KG1 (cell line): ENCODE data around the gene ZSCAN5C.
A peak's percentile ranks its signal among the peaks of the same experiment; 100 is the strongest.
"Not testable (repeated sequence)": the region's sequence is repeated elsewhere in the genome, so short reads cannot be mapped to it uniquely, and the experiment has no call there.

Source experiments
- DNase-seq: peaks from one replicate; lab custom pipeline; 2025; lab: John Stamatoyannopoulos, UW

The ZSCAN5C gene

DNA sequence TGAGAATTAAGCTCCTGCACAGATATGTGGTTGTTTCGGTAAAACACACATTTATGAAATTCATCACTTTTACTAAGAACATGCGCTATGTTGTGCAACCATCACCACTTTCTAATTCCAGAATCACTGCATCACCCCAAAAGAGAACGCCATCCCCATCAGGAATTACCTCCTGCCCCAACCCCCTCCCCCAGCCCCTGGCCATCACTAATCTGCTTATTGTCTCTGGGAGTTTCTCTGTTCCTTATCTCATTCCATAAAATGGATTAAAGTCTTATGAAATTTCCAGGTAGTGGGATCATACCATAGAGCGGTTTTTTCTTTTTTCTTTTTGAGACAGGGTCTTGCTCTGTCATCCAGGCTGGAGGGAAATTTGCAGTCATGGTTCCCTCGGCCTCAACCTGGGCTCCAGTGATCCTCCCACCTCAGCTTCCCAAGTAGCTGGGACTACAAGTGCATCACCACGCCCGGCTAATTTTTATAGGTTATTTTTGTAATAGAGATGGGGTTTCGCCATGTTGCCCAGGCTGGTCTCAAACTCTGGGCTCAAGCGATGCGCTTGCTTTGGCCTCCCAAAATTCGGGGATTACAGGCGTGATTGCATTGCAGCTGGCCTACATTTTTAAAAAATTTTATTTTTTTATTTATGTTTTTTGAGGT lies 8.0 kb upstream of the ZSCAN5C start:
- DNase-seq, result no peak

DNA sequence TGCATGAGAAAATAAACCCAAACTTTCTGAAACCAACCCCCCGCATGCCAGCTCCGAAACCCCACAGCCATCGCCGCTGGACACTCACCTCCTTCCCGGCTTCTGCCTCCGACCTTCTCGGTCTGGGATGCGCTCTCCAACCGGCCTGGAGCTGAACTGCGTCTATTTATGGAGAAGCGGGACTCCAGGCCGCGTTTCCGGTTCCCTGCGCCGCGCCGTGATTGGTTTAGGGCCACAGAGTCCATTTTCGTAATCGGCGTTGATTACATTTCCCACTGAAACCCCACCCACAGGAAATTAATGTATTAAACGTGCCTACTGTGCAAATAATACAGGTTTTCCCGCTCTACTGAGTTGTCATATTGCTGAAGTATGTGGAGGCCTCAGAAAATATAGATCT lies 4.4 kb upstream of the ZSCAN5C start, which contains the start of gene ZSCAN5B:
Gene ZSCAN5B (minus strand): TSS at position 138 of the 400 bp plus-strand sequence. CDS start 4,731 bp downstream, outside the sequence.
- not testable (repeated sequence) for DNase-seq

DNA sequence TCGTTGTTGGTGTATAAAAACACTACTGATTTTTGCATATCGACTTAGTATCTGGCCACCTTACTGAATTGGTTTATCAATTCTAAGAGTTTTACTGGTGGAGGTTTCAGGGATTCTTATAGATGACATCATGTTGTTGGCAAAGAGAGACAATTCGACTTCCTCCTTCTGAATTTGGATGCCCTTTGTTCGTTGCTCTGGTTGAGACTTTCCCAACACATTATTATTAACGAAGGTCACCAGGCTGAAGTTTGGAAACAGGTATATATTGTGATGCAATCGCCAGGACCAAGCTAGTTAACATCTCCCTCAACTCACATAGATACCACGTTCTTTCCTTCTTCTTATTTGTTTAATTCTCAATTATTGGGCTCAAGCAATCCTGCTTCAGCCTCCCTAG lies 2.4 kb upstream of the ZSCAN5C start:
- DNase-seq, result no peak

DNA sequence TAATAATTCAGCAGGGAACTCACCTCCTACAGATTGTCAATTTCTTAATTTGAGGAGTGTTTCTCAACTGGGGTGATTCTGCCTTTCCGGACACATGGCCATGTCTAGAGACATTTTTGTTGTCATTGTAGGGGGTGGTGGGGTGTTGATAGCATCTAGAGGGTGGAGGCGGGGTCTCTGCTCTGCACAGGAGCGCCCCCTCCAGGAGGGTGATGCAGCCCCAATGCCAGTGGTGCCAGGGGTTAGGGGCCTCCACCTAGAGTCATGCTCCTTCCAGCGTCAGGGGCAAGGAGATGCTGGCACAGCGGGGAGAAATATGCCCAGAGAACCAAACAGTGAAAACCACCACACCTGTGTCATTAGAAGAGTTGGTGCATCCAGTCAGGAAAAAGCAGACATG lies 5.5 kb downstream of the ZSCAN5C start:
- DNase-seq, result not testable (repeated sequence)

DNA sequence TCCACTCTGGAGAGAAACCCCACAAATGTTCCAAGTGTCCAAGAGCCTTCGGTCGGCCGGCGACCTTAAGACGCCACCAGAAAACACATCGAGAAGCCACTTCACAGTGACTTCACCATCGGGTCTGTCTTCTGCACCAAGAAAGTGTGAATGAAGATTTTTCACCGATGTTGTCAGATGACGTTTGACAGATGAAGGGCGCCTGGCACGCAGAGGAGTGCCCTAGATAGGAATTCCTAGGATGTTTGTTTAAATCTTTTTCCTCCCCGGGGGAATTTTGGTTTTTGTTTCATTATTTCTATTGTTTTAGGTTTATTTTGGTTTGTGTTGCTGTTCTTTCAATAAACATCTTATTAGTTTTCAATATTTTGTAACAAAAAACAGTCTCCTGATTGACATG lies 7.0 kb downstream of the ZSCAN5C start:
- no peak for DNase-seq

DNA sequence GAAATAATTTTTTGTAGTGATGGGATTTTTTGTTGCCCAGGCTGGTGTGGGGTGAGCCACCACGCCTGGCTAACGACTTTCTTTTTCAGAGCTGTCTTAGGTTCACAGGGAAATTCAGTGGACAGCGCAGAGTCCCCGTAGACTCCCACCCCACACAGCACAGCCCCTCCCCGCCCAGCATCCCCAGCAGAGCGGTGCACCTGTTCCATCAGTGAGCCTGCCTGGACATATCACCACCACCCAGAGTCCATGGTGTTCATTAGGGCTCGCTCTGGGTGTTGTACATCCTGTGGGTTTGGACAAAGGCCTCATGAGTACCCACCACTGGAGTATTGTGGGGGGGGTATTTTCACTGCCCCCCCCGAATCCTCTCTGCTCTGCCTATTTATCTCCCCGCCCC lies 8.0 kb downstream of the ZSCAN5C start:
- DNase-seq, result not testable (repeated sequence)

DNA sequence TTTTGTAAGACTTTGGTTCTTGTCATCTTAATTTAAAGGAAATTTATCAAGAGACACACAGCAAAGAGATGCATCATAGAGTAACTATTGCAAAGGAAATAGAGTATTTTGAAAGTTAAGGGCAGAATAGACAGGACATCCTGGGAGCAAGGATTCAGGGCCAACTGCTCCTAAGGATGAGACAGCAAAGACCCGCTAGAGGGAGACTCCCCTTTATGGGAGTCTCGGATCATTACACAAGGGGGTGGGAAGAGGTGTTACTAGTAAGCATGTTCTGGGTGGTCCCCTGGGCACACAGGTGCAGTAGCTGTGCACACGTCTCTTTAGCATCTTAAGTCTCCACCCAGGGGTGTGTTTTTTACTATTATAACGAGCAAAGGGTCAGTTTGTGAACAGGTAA lies 9.6 kb downstream of the ZSCAN5C start:
- no peak for DNase-seq

DNA sequence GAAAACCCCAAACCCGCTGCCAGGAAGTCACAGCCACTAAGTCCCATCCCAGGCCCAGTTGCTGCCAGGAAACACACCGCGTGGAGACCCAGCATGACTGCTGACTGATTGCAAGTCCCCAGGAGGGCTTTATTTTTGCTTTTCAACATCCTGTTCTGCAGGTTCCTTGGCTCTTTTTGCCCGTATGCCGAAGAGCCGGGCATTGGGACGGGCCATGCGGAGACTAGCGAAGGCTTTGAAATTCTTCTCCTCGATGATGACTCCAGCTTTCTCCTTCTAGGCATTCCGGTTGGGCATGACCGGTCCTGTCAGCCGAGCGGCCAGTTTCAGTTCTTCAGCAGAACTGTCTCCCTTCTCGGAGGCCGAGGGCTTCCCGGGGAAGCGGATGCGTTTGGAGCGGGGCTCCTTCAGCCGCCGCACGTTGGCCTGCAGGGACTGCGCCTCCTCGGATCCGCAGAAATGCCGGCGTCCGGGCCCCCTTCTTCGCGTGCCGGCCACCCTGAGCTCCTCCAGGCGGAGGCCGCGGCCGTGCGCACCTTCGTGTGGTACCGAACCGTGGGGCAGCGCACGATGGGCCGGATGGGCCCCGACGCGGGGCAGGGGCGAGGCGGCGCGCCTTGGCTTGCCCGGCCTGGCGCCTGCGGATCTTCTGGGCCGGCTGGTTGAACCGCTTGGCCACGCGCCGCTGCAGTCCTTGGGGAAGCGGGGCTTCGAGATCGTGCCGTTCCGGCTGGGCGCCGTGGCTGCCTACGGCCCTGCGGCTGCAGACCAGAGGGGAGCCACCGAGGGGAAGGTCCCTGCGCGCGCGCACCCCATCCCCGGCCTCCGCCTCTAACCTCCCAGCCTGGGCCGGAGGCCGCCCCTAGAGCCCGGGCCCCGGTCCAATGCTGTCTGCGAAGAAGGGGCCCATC lies 15.2 kb downstream of the ZSCAN5C start:
- DNase-seq, result no peak

DNA sequence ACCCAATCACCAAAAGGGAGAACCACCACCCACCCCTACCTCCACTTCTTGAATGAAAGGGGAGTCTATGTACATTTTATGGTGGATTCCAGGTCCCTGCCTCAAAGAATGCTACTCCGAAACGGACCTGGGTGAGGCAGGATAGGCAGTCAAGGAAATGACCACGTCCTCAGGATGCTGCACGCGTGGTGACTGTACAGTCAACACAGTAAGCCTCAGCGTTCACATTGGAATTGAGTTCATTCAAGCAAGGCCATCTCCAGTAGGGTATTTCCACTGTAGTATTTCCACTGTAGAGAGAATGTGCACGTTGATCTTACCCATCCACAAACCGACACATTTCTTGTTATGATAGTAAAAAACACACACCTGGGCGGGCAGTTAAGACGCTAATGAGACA lies 16.9 kb downstream of the ZSCAN5C start:
- no peak for DNase-seq

DNA sequence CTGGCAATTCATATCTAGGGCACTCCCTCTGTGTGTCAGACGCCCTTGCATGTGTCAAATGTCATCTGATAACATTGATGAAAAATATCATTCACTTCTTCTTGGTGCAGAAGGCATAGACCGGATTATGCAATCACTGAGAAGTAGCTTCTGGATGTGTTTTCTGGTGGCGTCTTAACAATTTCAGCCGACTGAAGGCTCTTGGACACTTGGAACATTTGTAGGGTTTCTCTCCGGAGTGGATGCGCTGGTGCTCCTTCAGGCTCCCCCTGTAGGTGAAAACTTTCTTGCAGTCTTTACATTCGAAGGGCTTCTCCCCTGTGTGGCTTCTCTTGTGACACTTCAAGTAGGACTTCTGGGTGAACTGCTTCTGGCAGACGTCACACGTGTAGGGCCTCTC lies 19.4 kb downstream of the ZSCAN5C start:
- DNase-seq, result not testable (repeated sequence)

DNA sequence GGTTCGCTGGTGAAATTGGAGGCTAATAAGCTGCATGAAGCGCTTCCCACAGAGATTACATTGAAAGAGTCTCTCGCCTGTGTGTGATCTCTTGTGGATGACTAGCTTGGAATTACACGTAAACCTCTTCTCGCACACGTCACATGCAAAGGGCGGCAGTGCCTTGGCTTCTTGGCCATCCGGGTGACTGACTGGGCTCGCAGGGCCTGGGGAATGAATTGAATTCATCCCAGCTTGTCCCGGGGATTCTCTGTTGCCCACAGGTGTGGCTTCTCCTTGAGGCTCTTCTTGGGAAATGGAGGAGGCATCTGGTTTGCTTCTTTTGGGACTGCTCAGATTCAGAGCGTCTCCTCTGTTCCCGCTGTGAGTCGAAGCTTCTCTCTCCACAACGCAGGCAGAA lies 19.8 kb downstream of the ZSCAN5C start:
- DNase-seq, result no peak

DNA sequence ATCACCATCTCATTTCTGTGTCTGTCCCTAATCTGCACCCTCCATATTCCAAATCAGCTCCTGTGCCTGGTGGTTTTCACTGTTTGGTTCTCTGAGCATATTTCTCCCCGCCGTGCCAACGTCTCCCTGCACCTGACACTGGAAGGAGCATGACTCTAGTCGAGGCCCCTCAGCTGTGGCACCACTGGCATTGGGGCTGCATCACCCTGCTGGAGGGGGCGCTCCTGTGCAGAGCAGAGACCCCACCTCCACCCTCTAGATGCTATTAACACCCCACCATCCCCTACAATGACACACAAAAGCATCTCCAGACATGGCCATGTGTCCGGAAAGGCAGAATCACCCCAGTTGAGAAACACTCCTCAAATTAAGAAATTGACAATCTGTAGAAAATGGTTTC lies 20.8 kb downstream of the ZSCAN5C start:
- DNase-seq, result no peak

DNA sequence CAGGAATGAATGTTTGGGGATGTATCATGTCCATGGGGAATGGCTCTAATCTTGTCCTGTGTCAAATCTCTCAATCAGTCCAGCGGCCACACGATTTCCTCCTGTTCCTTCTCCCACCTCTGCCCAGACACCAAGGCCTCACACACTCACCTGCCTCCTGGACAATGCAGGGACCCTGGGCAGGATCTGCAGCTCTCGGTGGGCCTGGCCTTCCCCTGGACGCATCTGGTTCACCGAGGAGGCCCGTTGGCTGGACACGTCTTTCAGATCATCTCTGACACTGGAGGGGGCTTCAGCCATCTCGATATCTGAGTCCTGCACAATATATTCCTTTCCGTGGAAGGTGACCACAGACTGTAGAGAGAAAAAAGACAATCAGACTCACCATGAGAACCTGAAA lies 21.4 kb downstream of the ZSCAN5C start:
- no peak for DNase-seq

DNA sequence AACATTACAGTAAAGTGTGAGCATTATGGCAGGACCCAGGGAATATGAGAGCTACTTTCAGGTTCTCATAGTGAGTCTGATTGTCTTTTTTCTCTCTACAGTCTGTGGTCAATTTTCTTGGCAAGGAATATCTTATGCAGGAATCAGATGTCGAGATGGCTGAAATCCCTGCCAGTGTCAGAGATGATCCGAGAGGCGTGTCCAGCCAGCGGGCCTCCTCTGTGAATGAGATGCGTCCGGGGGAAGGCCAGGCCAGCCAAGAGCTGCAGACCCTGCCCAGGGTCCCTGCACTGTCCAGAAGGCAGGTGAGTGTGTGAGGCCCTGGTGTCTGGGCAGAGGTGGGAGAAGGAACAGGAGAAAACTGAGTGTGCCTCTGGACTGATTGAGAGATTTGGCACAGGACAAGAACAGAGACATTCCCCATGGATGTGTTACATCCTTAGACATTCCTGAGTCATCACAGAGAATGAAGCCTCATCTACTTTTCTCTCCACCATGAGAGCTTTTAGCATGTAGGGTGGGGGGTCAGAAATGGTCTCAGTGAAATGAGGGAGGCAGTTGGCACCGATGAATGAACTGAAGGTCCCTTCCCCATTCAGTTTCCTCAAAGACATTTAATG lies 43.2 kb downstream of the ZSCAN5C start:
- no peak for DNase-seq

DNA sequence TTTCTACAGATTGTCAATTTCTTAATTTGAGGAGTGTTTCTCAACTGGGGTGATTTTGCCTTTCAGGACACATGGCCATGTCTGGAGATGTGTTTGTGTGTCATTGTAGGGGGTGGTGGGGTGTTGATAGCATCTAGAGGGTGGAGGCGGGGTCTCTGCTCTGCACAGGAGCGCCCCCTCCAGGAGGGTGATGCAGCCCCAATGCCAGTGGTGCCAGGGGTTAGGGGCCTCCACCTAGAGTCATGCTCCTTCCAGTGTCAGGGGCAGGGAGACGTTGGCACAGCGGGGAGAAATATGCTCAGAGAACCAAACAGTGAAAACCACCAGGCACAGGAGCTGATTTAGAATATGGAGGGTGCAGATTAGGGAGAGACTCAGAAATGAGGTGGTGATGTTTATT lies 43.7 kb downstream of the ZSCAN5C start:
- DNase-seq, result not testable (repeated sequence)

DNA sequence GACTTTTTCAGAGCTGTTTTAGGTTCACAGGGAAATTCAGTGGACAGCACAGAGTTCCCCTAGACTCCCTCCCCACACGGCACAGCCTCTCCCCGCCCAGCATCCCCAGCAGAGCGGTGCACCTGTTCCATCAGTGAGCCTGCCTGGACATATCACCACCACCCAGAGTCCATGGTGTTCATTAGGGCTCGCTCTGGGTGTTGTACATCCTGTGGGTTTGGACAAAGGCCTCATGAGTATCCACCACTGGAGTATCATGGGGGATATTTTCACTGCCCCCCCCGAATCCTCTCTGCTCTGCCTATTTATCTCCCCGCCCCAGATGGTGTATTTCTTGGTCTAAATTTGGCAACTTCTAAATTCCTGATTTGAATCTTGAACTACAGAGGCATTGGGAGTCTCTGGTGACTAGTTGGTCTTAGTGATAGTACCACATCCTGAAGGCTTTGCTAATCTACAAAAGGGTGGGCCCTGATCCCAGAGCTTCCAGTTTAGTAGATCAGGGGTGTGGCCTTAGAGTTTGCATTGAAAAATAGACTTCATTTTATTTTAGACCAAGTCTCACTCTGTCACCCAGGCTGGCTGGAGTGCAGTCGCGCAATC lies 46.8 kb downstream of the ZSCAN5C start:
- not testable (repeated sequence) for DNase-seq

DNA sequence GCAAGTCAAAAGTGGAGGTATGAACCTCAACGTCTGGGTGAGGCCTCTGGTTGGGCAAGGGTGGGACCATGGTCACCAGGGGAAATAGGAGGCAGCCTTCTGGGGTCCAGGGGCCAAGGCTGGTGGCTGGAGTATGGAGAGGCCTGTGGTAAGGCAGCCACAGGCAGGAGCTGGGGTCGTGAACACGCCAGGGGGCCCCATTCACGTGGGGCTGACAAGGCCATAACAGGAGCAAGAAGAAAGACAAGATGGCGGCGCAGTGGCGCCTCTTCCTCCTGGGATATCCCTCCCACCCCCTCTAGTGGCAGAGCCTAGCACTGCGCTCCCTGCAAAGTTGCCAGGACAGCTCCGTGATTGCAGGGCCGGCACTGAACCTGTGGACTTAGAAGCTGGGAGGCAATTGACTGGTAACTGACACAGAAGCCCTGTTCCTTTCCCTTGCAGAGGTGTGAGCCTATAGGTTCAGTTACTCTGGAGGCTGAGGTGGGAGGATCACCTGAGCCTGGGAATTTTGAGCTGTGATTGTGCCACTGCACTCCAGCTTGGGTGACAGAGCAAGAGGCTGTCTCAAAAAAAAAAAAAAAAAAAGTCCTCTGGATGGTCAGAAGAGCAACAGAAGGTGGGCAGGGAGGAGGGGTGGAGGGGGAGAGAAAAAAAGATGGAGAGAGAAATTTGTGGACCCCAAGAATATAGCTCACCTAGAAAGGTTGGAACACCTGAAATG lies 50.8 kb downstream of the ZSCAN5C start:
- peak; percentile 35 for DNase-seq

DNA sequence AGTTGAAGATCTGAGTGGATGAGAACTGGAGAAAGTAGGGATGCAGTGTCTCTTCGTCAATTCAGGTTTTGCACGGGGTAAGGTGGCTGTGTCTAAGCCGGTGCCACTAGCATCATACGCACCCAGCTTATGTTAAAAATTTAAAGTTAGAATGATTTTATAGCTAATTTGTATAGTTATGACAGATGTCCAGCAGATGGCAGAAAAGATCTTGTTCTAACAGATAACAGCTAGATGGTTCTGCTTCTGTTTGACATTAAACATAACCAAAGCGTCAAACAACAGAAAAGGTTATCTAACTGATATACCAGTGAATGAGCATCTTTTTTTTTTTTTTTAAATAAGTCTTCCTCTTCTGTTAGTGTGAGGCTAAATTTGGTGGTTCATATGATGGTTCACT lies 51.7 kb downstream of the ZSCAN5C start:
- DNase-seq, result peak; percentile 61

DNA sequence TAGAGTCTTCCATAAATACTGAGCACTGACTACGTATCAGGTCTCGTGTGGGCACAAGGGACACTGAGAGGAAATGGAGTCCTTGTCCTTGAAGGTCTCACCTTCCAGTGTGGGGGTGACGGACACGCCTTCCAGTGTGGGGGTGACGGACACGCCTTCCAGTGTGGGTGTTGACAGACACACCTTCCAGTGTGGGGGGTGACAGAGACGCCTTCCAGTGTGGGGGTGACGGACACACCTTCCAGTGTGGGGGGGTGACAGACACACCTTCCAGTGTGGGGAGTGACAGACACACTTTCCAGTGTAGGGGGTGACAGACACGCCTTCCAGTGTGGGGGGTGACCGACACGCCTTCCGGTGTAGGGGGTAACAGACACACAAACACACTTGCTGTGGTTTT lies 56.2 kb downstream of the ZSCAN5C start:
- DNase-seq, result no peak
